ENCODE data around the gene SNX19.

DNA sequence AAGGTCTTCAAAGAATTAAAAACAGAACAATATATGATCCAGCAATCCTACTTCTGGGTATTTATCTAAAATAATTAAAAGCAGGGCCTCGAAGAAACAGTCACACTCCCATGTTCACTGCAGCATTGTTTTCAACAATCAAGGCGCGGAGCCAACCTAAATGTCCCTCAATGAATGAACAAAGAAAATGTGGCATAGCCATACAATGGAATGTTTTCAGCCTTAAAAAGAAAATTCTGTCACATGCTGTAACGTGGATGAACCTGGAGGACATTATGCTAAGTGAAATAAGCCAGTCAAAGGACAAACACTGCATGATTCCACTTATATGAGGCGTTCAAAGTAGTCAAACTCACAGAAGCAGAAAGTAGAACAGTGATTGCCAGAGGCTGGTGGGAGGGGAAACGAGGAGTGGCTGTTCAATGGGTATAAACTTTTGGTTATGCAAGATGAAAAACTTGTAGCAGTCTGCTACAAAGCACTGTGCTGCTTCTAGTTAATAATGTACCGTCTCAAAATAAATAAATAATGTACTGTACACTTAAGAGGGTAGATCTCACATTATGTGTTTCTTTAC lies 41.2 kb downstream of the SNX19 start:
- TF ChIP-seq SUZ12 (IDR thresholded peaks at IDR 0.05; ENCODE audit: extremely low read depth, insufficient read depth, insufficient read length) (no peak), ZNF274 (IDR thresholded peaks at IDR 0.05; ENCODE audit: low read depth, low read length) (no peak), YY1 (IDR thresholded peaks at IDR 0.05; ENCODE audit: insufficient read depth, insufficient read length) (no peak)

Data from NT2/D1 (cell line).